ENCODE results near the gene MDK. TPM values are rescaled to one million over a fixed set of nuclear protein-coding genes. Genes with fewer than 3 reads are reported as not detected.

The MDK gene
- total and polyA plus RNA-seq, 2 experiments from 2014 or later = 562 to 1,225 TPM

- peak; percentile 55 for DNase-seq (ENCODE audit: low spot score)
- Histone ChIP-seq H3K27me3 (no peaks in the 10 kb centered on the region), H3K4me3 (no peak overlapping the region), H3K9me2 (replicated peaks; ENCODE audit: insufficient read depth) (no peaks in the 10 kb centered on the region), H3K9me3 (ENCODE audit: low read depth) (no peaks in the 10 kb centered on the region), H3K79me2 (peaks cover 79% of the 10 kb centered on the region), H3K36me3 (replicated peaks; ENCODE audit: insufficient read depth, low read depth) (no peaks in the 10 kb centered on the region), H3K27ac (peak overlapping the region; percentile 67), H4K20me1 (ENCODE audit: insufficient read depth, poor library complexity, severe bottlenecking) (peaks cover 6% of the 10 kb centered on the region), H2AFZ (no peak overlapping the region), H3K4me2 (peak overlapping the region; percentile 42), H3K4me1 (ENCODE audit: insufficient read depth) (peaks cover 12% of the 10 kb centered on the region)
- no peak for TF ChIP-seq EZH2 (IDR thresholded peaks at IDR 0.05; ENCODE audit: borderline replicate concordance)
- TF ChIP-seq EZH2phosphoT487 (IDR thresholded peaks at IDR 0.05; ENCODE audit: low read depth, severe bottlenecking, unreplicated experiment) = no peak
- TF ChIP-seq, protein P1, sequence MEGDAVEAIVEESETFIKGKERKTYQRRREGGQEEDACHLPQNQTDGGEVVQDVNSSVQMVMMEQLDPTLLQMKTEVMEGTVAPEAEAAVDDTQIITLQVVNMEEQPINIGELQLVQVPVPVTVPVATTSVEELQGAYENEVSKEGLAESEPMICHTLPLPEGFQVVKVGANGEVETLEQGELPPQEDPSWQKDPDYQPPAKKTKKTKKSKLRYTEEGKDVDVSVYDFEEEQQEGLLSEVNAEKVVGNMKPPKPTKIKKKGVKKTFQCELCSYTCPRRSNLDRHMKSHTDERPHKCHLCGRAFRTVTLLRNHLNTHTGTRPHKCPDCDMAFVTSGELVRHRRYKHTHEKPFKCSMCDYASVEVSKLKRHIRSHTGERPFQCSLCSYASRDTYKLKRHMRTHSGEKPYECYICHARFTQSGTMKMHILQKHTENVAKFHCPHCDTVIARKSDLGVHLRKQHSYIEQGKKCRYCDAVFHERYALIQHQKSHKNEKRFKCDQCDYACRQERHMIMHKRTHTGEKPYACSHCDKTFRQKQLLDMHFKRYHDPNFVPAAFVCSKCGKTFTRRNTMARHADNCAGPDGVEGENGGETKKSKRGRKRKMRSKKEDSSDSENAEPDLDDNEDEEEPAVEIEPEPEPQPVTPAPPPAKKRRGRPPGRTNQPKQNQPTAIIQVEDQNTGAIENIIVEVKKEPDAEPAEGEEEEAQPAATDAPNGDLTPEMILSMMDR (IDR thresholded peaks at IDR 0.05; ENCODE audit: poor library complexity) = no peak
- 87% methylated on average over 7 of the region's 7 CpGs for WGBS (ENCODE audit: low lambda C conversion rate, missing lambda C conversion rate)
These were observed 24.5 kb upstream of the MDK start for GRCh38 chr11:46356924-46357482.

DNA sequence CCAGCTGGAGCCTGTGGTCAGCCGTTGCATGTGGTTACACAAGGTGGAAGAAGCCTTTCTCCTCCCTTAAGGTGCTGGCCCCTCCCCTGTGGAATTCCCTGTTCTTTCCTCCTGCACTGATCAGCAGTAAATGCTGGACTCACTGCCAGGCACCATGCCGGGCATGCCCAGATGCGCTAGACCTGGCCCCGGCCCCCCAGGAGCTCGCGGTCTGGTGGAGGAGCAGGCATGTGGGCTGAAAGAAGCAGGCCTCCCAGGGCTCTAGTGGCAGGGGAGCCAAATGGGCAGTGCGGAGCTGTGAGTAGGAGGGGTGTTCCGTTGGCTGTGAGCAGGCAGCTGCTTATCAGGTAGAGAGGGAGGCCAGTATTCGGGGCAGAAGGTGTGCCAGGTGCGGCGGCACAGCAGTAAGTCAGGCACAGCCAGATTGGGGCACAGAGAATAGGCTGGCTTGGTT is 24.0 kb upstream of the MDK start:
- 89% methylated on average over 11 of the region's 11 CpGs for WGBS (ENCODE audit: low lambda C conversion rate, missing lambda C conversion rate)
- Histone ChIP-seq H3K27me3 (no peaks in the 10 kb centered on the region), H2AFZ (no peak overlapping the region), H3K9me2 (replicated peaks; ENCODE audit: insufficient read depth) (no peaks in the 10 kb centered on the region), H3K4me2 (no peak overlapping the region), H3K79me2 (peaks cover 79% of the 10 kb centered on the region), H3K4me3 (no peak overlapping the region), H3K9me3 (ENCODE audit: low read depth) (no peaks in the 10 kb centered on the region), H3K27ac (peak overlapping the region; percentile 67), H4K20me1 (ENCODE audit: insufficient read depth, poor library complexity, severe bottlenecking) (peaks cover 6% of the 10 kb centered on the region), H3K36me3 (replicated peaks; ENCODE audit: insufficient read depth, low read depth) (no peaks in the 10 kb centered on the region), H3K4me1 (ENCODE audit: insufficient read depth) (peaks cover 12% of the 10 kb centered on the region)
- no peak for TF ChIP-seq EZH2phosphoT487 (IDR thresholded peaks at IDR 0.05; ENCODE audit: low read depth, severe bottlenecking, unreplicated experiment)
- no peak for TF ChIP-seq EZH2 (IDR thresholded peaks at IDR 0.05; ENCODE audit: borderline replicate concordance)
- TF ChIP-seq, protein P1 (IDR thresholded peaks at IDR 0.05; ENCODE audit: poor library complexity) = no peak
- DNase-seq (ENCODE audit: low spot score) = no peak

DNA sequence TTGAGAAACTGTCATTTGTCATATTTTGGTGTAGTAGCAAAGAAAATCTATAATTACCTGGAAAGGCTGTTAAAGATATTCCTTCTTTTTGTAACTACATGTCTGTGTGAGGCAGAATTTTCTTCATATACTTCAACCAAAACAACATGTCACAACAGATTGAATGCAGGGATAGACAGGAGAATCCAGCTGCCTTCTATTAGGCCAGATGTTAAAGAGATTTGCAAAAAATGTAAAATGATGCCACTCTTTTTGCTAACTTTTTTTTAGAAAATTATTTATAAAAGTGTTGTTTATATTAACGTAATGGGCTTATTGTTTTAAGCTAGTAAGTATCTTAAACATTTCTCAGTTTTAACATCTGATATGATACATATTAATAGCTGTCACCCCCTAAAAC is 21.5 kb upstream of the MDK start:
- Histone ChIP-seq H3K27me3 (no peaks in the 10 kb centered on the region), H3K4me1 (ENCODE audit: insufficient read depth) (peaks cover 12% of the 10 kb centered on the region), H2AFZ (no peak overlapping the region), H3K79me2 (peaks cover 63% of the 10 kb centered on the region), H3K4me2 (no peak overlapping the region), H3K9me3 (ENCODE audit: low read depth) (no peaks in the 10 kb centered on the region), H3K4me3 (no peak overlapping the region), H3K36me3 (replicated peaks; ENCODE audit: insufficient read depth, low read depth) (no peaks in the 10 kb centered on the region), H4K20me1 (ENCODE audit: insufficient read depth, poor library complexity, severe bottlenecking) (peaks cover 4% of the 10 kb centered on the region), H3K9me2 (replicated peaks; ENCODE audit: insufficient read depth) (no peaks in the 10 kb centered on the region), H3K27ac (no peak overlapping the region)
- TF ChIP-seq EZH2 (IDR thresholded peaks at IDR 0.05; ENCODE audit: borderline replicate concordance) (no peak), EZH2phosphoT487 (IDR thresholded peaks at IDR 0.05; ENCODE audit: low read depth, severe bottlenecking, unreplicated experiment) (no peak)
- TF ChIP-seq, protein P1 (IDR thresholded peaks at IDR 0.05; ENCODE audit: poor library complexity) = no peak
- WGBS (ENCODE audit: low lambda C conversion rate, missing lambda C conversion rate) = 44% methylated on average over 1 of the region's 1 CpG
- DNase-seq (ENCODE audit: low spot score) = no peak
